ENCODE measurements around the gene CLIC6.

- TF ChIP-seq CTCF (conservative IDR thresholded peaks at IDR 0.05; ENCODE audit: low read length) (no peak), EZH2phosphoT487 (IDR thresholded peaks at IDR 0.05; ENCODE audit: borderline replicate concordance, low read depth, low read length) (no peak)
These were observed 96.8 kb downstream of the CLIC6 start for GRCh38 chr21:34765619-34766018.

All from OCI-LY7 (cell line).